ENCODE results near the gene TMEM135.
"Not testable (repeated sequence)": the region's sequence is repeated elsewhere in the genome, so short reads cannot be mapped to it uniquely, and the experiment has no call there.

The TMEM135 gene

GRCh38 chr11:87037450-87038234, at the start of gene TMEM135:
TSS of gene TMEM135 (plus strand) at chr11:87037934. CDS start at chr11:87038046, 112 bp downstream.
- peak; percentile 92 to 93 for DNase-seq

DNA sequence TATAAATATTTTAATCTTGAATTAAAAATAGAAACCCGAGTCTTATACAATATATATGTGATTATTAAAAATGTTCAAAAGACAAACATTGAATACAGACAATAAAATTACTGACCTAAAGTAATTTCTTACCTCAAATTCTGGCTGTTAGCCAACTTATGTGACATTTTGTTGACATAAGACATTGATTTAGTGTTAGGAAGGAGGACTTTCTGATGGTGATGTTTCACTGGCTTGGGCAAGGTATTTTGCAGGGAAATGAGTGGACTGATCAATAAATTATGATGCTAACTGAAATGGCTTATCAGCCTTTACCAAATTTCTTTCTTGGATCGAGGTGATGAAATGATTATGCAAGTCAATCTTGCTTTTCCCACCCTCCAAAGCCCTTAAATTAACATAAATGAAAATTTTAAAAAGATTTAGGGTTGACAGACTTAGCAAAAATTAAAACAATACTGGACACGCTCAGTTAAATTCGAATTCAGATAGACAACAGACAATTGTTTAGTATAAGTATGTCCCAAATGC, 49.3 kb upstream of the TMEM135 start:
- DNase-seq = no peak

DNA sequence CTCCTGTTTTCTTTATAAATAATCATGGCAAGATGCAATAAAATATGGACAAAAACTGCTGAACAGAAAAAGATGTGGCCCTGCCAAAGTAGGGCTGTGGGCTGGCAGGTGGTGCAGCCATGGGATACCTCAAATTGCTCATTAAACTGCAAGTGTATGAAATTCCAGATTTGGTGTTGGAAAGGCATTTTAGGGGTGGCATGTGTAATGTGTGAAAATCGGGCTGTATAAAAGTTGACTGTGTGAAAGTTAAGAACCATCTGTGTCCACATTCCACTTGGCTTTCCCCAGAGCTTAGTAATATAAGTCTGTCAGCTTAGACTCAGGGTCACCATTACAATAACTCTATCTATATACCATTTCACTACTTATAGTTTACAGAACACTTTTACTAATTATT, 47.7 kb upstream of the TMEM135 start:
- DNase-seq = no peak

- DNase-seq = no peak
Observed at GRCh38 chr11:86990515-86990914, 47.2 kb upstream of the TMEM135 start.

DNA sequence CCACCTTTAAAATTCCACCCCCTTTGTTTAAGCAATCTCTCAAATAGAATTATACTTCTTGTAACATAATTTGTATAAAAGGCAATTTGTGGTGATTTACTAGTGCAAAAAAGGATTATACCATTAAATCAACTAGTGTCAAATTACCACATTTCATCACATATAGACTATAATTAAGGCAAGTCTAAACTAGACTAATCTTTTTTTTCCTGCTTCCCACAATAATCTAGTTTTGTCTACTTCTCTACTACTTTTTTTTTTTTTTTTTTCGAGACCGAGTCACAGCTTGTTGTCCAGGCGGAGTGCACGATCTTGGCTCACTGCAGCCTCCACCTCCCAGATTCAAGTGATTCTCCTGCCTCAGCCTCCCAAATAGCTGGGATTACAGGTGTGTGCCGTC, 46.4 kb upstream of the TMEM135 start:
- DNase-seq = no peak

- not testable (repeated sequence) for DNase-seq
Observed at GRCh38 chr11:86992340-86992739, 45.4 kb upstream of the TMEM135 start.

DNA sequence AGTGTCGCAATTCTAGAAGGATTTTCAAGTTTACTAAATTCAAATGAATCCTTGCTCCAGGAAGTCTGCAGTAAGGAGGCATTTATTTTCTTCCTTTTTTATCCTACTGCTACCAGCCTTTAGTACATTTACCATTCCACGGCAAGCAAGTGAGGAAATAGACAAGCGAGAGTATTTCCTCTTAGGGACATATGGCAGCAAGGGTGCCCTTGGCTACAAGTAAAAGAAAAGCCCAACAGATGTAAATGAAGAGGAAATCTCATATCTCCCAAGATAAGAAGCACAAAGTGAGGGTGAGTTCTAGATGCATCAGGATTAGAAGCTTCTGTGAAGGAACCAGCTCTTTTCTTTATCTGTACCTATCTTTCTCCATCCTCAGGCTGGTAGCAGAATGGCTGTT, 44.7 kb upstream of the TMEM135 start:
- DNase-seq = no peak

GRCh38 chr11:86996953-86997570, 40.7 kb upstream of the TMEM135 start:
- DNase-seq = no peak

GRCh38 chr11:86999388-86999787, 38.3 kb upstream of the TMEM135 start:
- no peak for DNase-seq

GRCh38 chr11:86999859-87000753, 37.6 kb upstream of the TMEM135 start:
- DNase-seq = no peak

- no peak for DNase-seq
Observed at GRCh38 chr11:87002918-87003317, 34.8 kb upstream of the TMEM135 start.

- DNase-seq = not testable (repeated sequence)
Observed at GRCh38 chr11:87004281-87004680, 33.5 kb upstream of the TMEM135 start.

GRCh38 chr11:87005569-87005921, 32.2 kb upstream of the TMEM135 start:
- DNase-seq = no peak

DNA sequence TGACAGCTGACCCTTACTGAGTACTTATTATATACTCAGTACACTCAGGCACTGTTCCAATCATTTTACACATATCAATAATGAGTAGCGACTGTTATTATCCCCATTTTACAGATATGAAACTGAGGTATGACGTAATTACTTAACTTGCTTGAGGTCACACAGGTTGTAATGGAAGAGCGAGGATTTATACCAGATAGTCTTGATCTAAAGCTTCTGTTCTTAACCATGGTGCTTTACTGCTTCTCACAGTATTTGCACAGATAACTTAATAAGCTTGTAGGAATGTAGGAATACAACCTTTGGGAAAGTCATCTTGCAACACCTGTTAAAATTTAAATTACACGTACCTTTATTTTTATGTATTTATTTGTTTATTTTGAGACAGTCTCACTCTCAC, 31.7 kb upstream of the TMEM135 start:
- no peak for DNase-seq

DNA sequence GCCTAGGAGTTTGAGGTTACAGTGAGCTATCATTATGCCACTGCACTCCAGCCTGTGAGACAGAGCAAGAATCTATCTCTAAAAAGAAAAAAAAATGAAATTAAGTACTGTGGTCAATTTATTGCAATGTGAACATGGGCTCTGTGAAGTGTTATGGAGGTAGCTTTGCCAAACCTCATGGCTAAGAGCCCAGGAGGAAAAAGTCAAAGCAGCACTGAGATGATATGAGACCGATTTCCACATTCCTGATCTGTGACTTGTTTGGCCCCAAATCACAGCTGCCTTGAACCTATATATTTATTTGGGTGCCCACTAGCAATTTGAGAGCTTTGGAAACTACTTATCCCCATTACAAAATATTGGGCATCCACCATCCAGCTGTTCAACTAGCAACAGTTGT, 29.8 kb upstream of the TMEM135 start:
- no peak for DNase-seq

DNA sequence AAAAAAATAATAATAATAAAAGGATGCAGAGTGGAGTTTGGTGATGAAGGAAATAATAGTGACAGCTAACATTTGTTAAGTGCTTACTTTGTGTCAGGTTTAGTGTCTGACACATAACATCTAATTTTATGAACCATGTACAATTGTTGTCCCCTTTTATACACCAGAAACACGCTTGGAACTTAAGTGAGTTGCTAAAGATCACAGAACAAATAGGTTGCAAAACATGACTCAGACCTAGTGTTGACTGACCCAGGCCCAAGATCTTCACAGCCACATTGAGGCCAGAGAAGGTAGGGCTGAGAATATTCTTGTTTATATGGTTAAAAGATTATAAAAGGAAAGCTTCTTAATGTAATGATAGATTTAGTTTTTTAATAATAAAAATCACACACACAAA, 25.6 kb upstream of the TMEM135 start:
- no peak for DNase-seq

GRCh38 chr11:87012673-87013072, 25.1 kb upstream of the TMEM135 start:
- DNase-seq = no peak

DNA sequence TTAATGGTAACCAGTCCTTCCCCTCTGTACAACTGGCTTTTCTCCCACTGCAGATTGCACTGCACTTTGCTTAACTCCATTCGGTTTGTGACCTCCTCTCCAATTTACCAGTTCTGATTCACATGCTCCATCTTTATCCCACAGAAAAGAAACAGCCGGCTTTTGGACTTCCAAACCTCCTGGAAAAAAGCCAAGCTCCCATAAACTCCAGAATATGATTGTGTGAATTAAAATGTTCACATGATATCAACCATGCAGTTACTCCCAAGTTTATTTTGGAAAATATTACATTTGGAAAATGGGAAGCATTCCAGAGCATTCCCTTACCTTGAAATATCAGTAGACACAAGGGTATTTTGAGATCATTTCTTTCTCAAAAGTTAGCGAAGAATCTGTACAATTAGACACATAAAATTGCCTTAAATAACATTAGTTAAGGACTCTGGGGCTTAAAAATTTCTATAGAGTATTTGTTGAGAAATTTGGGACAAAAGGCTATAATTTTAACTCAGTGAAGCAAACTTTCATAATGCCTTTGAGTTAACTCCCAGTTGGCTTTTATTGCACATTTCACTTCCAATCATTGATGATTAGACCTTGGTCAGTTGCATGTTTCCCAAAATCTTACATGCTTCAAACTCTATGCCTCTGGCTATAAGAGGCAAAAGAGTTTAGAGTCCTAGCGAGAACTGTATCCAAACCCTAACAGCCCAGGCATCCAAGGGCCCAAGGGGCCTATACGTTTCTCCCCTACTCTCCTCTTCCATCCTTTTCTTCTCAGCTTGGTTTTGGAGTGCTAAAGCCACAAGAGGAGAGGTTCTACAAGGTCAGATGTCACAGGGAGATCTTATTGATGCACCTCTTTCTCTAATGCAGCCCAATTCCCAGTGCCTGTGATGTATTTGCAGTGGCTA, 23.6 kb upstream of the TMEM135 start:
- DNase-seq = no peak

- DNase-seq = no peak
Observed at GRCh38 chr11:87015645-87016044, 22.1 kb upstream of the TMEM135 start.

GRCh38 chr11:87019613-87020271, 18.0 kb upstream of the TMEM135 start:
- no peak for DNase-seq

DNA sequence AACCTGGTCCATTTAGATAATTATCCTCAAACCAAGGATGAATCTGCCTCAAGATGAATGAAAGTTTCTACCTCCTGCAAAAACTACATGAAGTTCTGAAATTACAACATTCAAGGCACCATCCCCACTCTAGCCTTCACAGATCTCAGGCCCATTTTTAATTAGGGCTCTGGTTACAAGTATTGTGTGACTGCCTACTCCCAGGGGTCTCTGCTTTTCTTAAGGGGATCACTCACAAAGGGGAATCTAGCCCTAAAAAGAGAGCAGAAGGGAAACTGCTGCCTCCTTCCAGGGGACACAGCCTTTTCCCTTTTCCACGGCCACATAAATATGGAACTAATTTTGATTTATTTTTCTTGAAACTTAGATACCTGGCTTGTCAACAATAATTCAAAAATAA, 17.4 kb upstream of the TMEM135 start:
- DNase-seq = no peak

Data from hippocampal formation (tissue), 2 donors.